Thoracic aorta (tissue), 2 donors: ENCODE results near the gene NASP. TPM values are rescaled to one million over a fixed set of nuclear protein-coding genes. Genes with fewer than 3 reads are reported as not detected.

Experiments used
- ATAC-seq: fragments of 150-250 bp; one replicate; pipeline ENCODE4 v1.8.0; 2017; ENCODE audit warnings: low read depth; ENCODE audit not compliant: insufficient number of reproducible peaks, low FRiP score
- DNase-seq: peaks from one replicate; pipeline ENCODE4 v3.0.0-alpha.2; 2020; ENCODE audit warnings: low spot score
- H3K27ac ChIP-seq, 2 donors: fragments of 200-600 bp; sonication (generic); 1 replicate in 1 of 2; 2 replicates in 1 of 2; pipeline ENCODE4 v1.5.1; 2016; ENCODE audit warnings: mild to moderate bottlenecking in 2 of 2, moderate library complexity in 2 of 2
- H3K27me3 ChIP-seq: fragments of 200-600 bp; sonication (generic); replicated peaks from 2 replicates; pipeline ENCODE4 v1.6.0; 2016; ENCODE audit warnings: mild to moderate bottlenecking; ENCODE audit not compliant: insufficient read depth
- H3K36me3 ChIP-seq: fragments of 200-600 bp; sonication (generic); one replicate; pipeline ENCODE4 v1.5.1; 2016
- H3K4me1 ChIP-seq, 2 donors: fragments of 200-600 bp; sonication (generic); 1 replicate in 1 of 2; 2 replicates in 1 of 2; pipeline versions ENCODE4 v1.5.1 to v1.6.0; 2016; ENCODE audit warnings: low read depth in 2 of 2, mild to moderate bottlenecking in 1 of 2; ENCODE audit not compliant: control insufficient read depth in 1 of 2
- H3K4me3 ChIP-seq: fragments of 200-600 bp; sonication (generic); 2 replicates; pipeline ENCODE4 v1.5.1; 2016; ENCODE audit warnings: mild to moderate bottlenecking
- H3K9me3 ChIP-seq: fragments of 200-600 bp; sonication (generic); 2 replicates; pipeline ENCODE4 v1.5.1; 2016
- total RNA-seq, 2 donors: library from RNA; depleted of rRNA; stranded (reverse); fragments of >200 nt; gene quantifications; one replicate each; pipeline versions ENCODE4 v1.1.0 to v1.2.3, GENCODE V29; 2016
- TF ChIP-seq, protein P1 (sequence below): fragments of 200-600 bp; sonication (generic); IDR thresholded peaks from one replicate; pipeline ENCODE4 v1.5.1; 2019; ENCODE audit warnings: antibody characterized with exemption

Gene NASP
- total RNA-seq, 2 donors from 2014 or later, result 34.7 to 91.4 TPM

DNA sequence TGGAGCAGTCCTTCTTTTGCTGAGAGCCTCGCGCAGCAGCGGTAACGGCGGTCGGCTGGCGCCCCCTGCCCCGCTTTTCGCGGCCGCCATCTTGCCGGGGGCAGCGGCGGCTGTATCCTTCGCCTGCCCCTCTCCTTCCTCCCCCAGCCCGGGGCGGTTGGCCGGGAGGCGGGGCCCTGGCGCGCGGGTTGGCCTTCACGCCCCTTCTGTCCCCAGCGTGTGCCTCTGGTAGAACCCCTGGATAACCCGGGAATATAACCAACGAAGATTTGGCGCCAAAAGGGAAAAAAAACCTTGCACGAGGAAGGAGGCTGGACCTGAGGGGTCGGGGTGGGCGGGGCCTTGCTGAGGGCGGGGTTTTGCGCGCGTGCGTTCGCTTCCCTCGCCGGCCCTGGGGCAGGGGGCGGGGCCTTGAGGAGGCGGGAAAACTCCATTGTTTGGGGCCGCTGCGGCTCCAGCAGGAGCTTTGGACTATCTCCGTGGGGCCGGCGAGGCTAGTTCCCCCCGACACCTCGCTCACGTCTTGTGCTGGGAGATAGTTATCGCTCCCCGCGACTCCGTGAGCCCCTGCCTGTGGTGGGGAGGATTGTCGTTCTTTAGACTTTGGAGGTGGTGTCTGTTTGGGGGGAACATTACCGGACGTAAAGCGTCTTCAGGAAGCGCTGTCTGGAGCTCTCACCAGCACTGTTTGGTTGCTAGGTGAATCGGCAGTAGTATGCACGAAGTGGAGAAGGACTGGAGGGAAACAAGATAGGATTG, 689 bp downstream of the NASP start:
- Histone ChIP-seq H3K27ac (peak overlapping the region; percentile 94 to 97), H3K4me1 (peaks cover 10 to 26% of the 10 kb centered on the region in 2 donors), H3K36me3 (no peaks in the 10 kb centered on the region), H3K9me3 (no peaks in the 10 kb centered on the region), H3K27me3 (no peaks in the 10 kb centered on the region), H3K4me3 (peak overlapping the region; percentile 85)
- DNase-seq, result peak; percentile 45
- peak; percentile 39 for ATAC-seq
- TF ChIP-seq, protein P1, sequence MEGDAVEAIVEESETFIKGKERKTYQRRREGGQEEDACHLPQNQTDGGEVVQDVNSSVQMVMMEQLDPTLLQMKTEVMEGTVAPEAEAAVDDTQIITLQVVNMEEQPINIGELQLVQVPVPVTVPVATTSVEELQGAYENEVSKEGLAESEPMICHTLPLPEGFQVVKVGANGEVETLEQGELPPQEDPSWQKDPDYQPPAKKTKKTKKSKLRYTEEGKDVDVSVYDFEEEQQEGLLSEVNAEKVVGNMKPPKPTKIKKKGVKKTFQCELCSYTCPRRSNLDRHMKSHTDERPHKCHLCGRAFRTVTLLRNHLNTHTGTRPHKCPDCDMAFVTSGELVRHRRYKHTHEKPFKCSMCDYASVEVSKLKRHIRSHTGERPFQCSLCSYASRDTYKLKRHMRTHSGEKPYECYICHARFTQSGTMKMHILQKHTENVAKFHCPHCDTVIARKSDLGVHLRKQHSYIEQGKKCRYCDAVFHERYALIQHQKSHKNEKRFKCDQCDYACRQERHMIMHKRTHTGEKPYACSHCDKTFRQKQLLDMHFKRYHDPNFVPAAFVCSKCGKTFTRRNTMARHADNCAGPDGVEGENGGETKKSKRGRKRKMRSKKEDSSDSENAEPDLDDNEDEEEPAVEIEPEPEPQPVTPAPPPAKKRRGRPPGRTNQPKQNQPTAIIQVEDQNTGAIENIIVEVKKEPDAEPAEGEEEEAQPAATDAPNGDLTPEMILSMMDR, result no peak

DNA sequence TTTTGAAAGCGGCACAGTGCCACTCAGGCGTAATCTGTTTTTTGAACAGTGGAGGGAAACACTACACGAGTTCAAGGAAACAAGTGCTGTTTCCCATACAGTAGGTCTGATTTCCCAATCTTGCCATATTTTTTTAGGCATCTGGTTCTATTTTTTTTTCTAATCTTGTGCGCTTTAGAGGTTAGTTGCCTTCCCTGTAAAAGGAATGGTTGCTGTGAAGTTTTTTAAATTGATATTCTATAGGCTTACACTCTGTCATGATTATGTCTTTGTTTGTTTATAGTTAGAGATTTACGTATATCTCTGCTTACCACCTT, 1.2 kb downstream of the NASP start:
- Histone ChIP-seq H3K9me3 (no peaks in the 10 kb centered on the region), H3K27me3 (no peaks in the 10 kb centered on the region), H3K4me1 (peaks cover 10 to 30% of the 10 kb centered on the region in 2 donors), H3K4me3 (peak overlapping the region; percentile 85), H3K36me3 (no peaks in the 10 kb centered on the region), H3K27ac (peak overlapping the region; percentile 56 to 94)
- no peak for DNase-seq
- no peak for ATAC-seq
- TF ChIP-seq, protein P1, result no peak

DNA sequence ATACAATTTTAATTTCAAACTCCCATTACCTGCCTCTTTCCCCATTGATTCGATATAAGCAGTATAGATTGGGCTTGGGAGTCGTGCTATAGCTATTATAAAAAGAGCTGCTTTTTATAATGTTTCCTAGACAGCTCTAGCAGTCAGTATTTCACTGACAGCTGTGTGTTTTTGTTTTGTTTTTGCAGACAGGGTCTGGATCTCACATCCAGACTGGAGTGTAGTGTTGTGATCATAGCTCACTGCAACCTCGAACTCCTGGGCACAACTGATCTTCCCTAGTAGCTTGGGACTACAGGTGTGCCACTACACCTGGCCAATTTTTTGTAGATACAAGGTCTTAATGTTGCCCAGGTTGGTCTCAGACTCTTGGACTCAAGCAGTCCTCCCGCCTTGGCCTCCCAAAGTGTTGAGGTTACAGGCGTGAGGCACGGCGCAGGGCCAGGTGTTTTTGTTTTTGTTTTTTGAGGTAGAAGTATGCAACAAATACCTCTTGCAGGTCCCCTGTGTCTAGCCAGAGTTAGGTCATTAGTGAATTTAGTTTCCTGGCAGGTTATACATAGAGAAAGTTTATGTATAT, 1.7 kb downstream of the NASP start:
- TF ChIP-seq, protein P1, result no peak
- peaks cover 10 to 32% of the 10 kb centered on the region in 2 donors for H3K4me1 ChIP-seq
- DNase-seq, result no peak
- H3K36me3 ChIP-seq, result no peaks in the 10 kb centered on the region
- peak overlapping the region; percentile 85 for H3K4me3 ChIP-seq
- no peak for ATAC-seq
- H3K9me3 ChIP-seq, result no peaks in the 10 kb centered on the region
- H3K27me3 ChIP-seq, result no peaks in the 10 kb centered on the region
- H3K27ac ChIP-seq, result peak overlapping the region in 1 of 2 donors; percentile 94

DNA sequence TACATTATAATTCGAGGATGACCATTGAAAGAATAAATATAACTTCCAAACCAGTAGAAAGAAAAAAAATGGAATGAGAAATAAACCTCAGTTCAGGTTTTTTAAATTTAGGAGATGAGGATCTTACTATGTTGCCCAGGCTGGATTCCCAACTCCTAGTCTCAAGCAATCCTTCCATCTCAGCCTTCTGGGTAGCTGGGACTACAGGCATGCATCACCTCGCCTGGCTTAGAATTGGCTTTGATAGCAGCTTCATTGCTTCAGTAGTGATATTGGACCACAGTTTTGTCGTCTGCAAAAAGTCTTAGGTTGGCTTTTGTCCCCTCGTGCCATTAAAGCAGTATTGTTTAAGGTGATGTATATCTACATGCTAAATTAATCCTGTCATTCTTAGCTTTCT, 2.9 kb downstream of the NASP start:
- Histone ChIP-seq H3K27me3 (no peaks in the 10 kb centered on the region), H3K4me3 (no peak overlapping the region), H3K36me3 (no peaks in the 10 kb centered on the region), H3K4me1 (peaks cover 10 to 32% of the 10 kb centered on the region in 2 donors), H3K27ac (no peak overlapping the region), H3K9me3 (no peaks in the 10 kb centered on the region)
- no peak for ATAC-seq
- TF ChIP-seq, protein P1, result no peak
- no peak for DNase-seq

DNA sequence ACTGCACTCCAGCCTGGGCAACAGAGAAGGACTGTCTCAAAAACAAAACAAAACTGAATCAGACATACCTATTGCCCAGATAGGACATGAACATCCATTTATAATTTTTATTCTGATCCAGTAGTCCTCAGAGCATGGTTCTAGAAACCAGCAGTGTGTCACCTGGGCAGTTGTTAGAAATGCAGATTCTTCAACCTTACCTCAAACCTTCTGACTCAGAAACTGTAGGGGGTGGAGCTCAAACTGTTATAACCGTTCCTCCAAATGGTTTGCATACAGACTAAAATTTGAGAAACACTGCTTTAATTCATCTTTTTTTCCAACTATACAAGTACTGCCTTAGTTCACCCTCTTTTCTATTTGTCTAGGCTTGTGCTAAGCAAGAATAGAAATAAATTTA, 6.0 kb downstream of the NASP start:
- H3K9me3 ChIP-seq, result no peaks in the 10 kb centered on the region
- peak overlapping the region in 1 of 2 donors; percentile 47 for H3K27ac ChIP-seq
- TF ChIP-seq, protein P1, result no peak
- H3K27me3 ChIP-seq, result no peaks in the 10 kb centered on the region
- peaks cover 4% of the 10 kb centered on the region for H3K36me3 ChIP-seq
- H3K4me3 ChIP-seq, result peak overlapping the region; percentile 62
- peaks cover 7 to 27% of the 10 kb centered on the region in 2 donors for H3K4me1 ChIP-seq
- no peak for DNase-seq
- no peak for ATAC-seq
